Esophagus squamous epithelium (tissue), 5 donors: ENCODE data around the gene COQ10B. TPM values are rescaled to one million over a fixed set of nuclear protein-coding genes. Genes with fewer than 3 reads are reported as not detected.
A peak's percentile ranks its signal among the peaks of the same experiment; 100 is the strongest.
"Not testable (repeated sequence)": the region's sequence is repeated elsewhere in the genome, so short reads cannot be mapped to it uniquely, and the experiment has no call there.

ENCODE experiments used
- DNase-seq: peaks from one replicate; lab custom pipeline; 2025; lab: John Stamatoyannopoulos, UW
- H3K27ac ChIP-seq, 4 donors: fragments of 200-600 bp; sonication (generic); one replicate each; pipeline ENCODE4 v1.5.1; 2016 to 2019; ENCODE audit warnings: mild to moderate bottlenecking in 1 of 4
- H3K27me3 ChIP-seq, 4 donors: fragments of 200-600 bp; sonication (generic); 1 replicate in 3 of 4; 2 replicates in 1 of 4; pipeline versions ENCODE4 v1.5.1 to v1.6.0; 2017 to 2021; ENCODE audit warnings: antibody characterized with exemption in 1 of 4
- H3K36me3 ChIP-seq, 3 donors: fragments of 200-600 bp; sonication (generic); one replicate each; pipeline ENCODE4 v1.5.1; 2016 to 2019
- H3K4me1 ChIP-seq, 3 donors: fragments of 200-600 bp; sonication (generic); one replicate each; pipeline ENCODE4 v1.5.1; 2017 to 2019
- H3K4me3 ChIP-seq, 4 donors: fragments of 200-600 bp; sonication (generic); 1 replicate in 3 of 4; 2 replicates in 1 of 4; pipeline ENCODE4 v1.5.1; 2016 to 2019; ENCODE audit warnings: mild to moderate bottlenecking in 2 of 4, moderate library complexity in 1 of 4
- H3K9me3 ChIP-seq, 3 donors: fragments of 200-600 bp; sonication (generic); one replicate each; pipeline ENCODE4 v1.5.1; 2016 to 2019
- CTCF ChIP-seq, 6 experiments: fragments of 450-650 bp in 4 of 6; fragments of 200-600 bp in 2 of 6; sonication (generic) in 2 of 6; IDR thresholded peaks; one replicate each; pipeline ENCODE4 v1.5.1; 2016 to 2019; ENCODE audit warnings: antibody characterized with exemption in 6 of 6, mild to moderate bottlenecking in 4 of 6, moderate library complexity in 4 of 6
- POLR2A ChIP-seq, 4 donors: fragments of 450-650 bp; IDR thresholded peaks; one replicate each; pipeline ENCODE4 v1.6.1; 2017; ENCODE audit warnings: antibody characterized with exemption in 4 of 4, mild to moderate bottlenecking in 4 of 4, moderate library complexity in 3 of 4
- WGBS, 2 donors: methylation state at CpG; one replicate each; pipeline ENCODE4 v1.1.5; 2018; 5-methylcytosine and 5-hydroxymethylcytosine counted together
- intact Hi-C: fragments of 100-400 bp; cut with DNase I; formaldehyde crosslinking; loops from one replicate; pipeline ENCODE4 v1.15.0; 2022
- total RNA-seq, 4 donors: library from RNA; depleted of rRNA; stranded (reverse); fragments of >200 nt; gene quantifications; one replicate each; pipeline ENCODE4 v1.1.0, GENCODE V29; 2016
- donor health status: DM: yes; HTN: yes; CAD: no.

Gene COQ10B
- total RNA-seq, 4 donors from 2014 or later = 15.9 to 26.3 (median 22.7) TPM

- Histone ChIP-seq H3K36me3 (no peaks in the 10 kb centered on the region), H3K4me3 (no peak overlapping the region), H3K4me1 (peaks cover 16 to 28% (median 18%) of the 10 kb centered on the region in 3 donors), H3K27ac (no peak overlapping the region), H3K27me3 (no peaks in the 10 kb centered on the region), H3K9me3 (no peaks in the 10 kb centered on the region)
- intact Hi-C loops = no loop called here
- TF ChIP-seq POLR2A (IDR thresholded peaks at IDR 0.05) (no peak), CTCF (IDR thresholded peaks at IDR 0.05) (no peak)
- WGBS, 2 donors = 100% methylated on average over 2 of the region's 2 CpGs
- no peak for DNase-seq
These were observed 16.0 kb upstream of the COQ10B start for GRCh38 chr2:197437380-197437779.

- intact Hi-C loops = no loop called here
- Histone ChIP-seq H3K27me3 (no peaks in the 10 kb centered on the region), H3K36me3 (no peaks in the 10 kb centered on the region), H3K27ac (peak overlapping the region in 1 of 4 donors; percentile 46), H3K4me1 (peaks cover 0 to 7% (median 0%) of the 10 kb centered on the region in 3 donors), H3K4me3 (no peak overlapping the region), H3K9me3 (no peaks in the 10 kb centered on the region)
- DNase-seq = no peak
- WGBS, 2 donors = 58 to 59% methylated on average over 5 of the region's 5 CpGs
- TF ChIP-seq POLR2A (IDR thresholded peaks at IDR 0.05) (no peak), CTCF (IDR thresholded peaks at IDR 0.05) (no peak)
These were observed 10.5 kb upstream of the COQ10B start for GRCh38 chr2:197442857-197443256.

- H3K4me1 ChIP-seq = peaks cover 0 to 7% (median 0%) of the 10 kb centered on the region in 3 donors
- no peak overlapping the region for H3K27ac ChIP-seq
- no peaks in the 10 kb centered on the region for H3K9me3 ChIP-seq
- no peak for DNase-seq
- no peaks in the 10 kb centered on the region for H3K27me3 ChIP-seq
- intact Hi-C loops = no loop called here
- 71 to 83% methylated on average over 1 of the region's 1 CpG for WGBS, 2 donors
- TF ChIP-seq POLR2A (IDR thresholded peaks at IDR 0.05) = no peak
- no peak for TF ChIP-seq CTCF (IDR thresholded peaks at IDR 0.05)
- H3K36me3 ChIP-seq = no peaks in the 10 kb centered on the region
- H3K4me3 ChIP-seq = no peak overlapping the region
These were observed 7.6 kb upstream of the COQ10B start for GRCh38 chr2:197445746-197446145.

GRCh38 chr2:197446844-197447243, 6.5 kb upstream of the COQ10B start:
- Histone ChIP-seq H3K27me3 (no peaks in the 10 kb centered on the region), H3K4me1 (peaks cover 0 to 7% (median 0%) of the 10 kb centered on the region in 3 donors), H3K4me3 (no peak overlapping the region), H3K36me3 (no peaks in the 10 kb centered on the region), H3K9me3 (no peaks in the 10 kb centered on the region), H3K27ac (no peak overlapping the region)
- intact Hi-C loops = no loop called here
- no peak for DNase-seq
- TF ChIP-seq CTCF (IDR thresholded peaks at IDR 0.05) (no peak), POLR2A (IDR thresholded peaks at IDR 0.05) (no peak)

- H3K27ac ChIP-seq = no peak overlapping the region
- no peaks in the 10 kb centered on the region for H3K27me3 ChIP-seq
- H3K36me3 ChIP-seq = no peaks in the 10 kb centered on the region
- intact Hi-C loops = loop anchor here (5.0 kb wide), 1 partner anchor 47 kb away; the partner anchor contains the start of gene HSPD1
- 94% methylated on average over 3 of the region's 25 CpGs; no CpG with 5 or more reads in 1 of the 2 donors for WGBS, 2 donors
- H3K4me1 ChIP-seq = peaks cover 8 to 20% (median 13%) of the 10 kb centered on the region in 3 donors
- no peak overlapping the region for H3K4me3 ChIP-seq
- no peak for TF ChIP-seq CTCF (IDR thresholded peaks at IDR 0.05)
- TF ChIP-seq POLR2A (IDR thresholded peaks at IDR 0.05) = no peak
- H3K9me3 ChIP-seq = no peaks in the 10 kb centered on the region
- DNase-seq = no peak
These were observed 2.9 kb upstream of the COQ10B start for GRCh38 chr2:197450465-197450864.

GRCh38 chr2:197450935-197451358, 2.4 kb upstream of the COQ10B start:
- peaks cover 8 to 24% (median 13%) of the 10 kb centered on the region in 3 donors for H3K4me1 ChIP-seq
- WGBS, 2 donors = 67 to 90% methylated on average over 2 to 3 of the region's 6 CpGs
- H3K36me3 ChIP-seq, DNase-seq, H3K27ac ChIP-seq, H3K27me3 ChIP-seq, H3K4me3 ChIP-seq, H3K9me3 ChIP-seq: not testable (repeated sequence)
- intact Hi-C loops = loop anchor here (5.0 kb wide), 1 partner anchor 46 kb away; the partner anchor contains the start of gene HSPD1
